GM23248 (cell line): ENCODE results near the gene SAMMSON.

Experiments used
- EZH2 ChIP-seq: fragments of 200-600 bp; sonication (generic); IDR thresholded peaks from 2 replicates; pipeline ENCODE4 v1.6.1; 2018; ENCODE audit warnings: antibody characterized with exemption, mild to moderate bottlenecking; ENCODE audit not compliant: insufficient read depth, poor library complexity, severe bottlenecking
- EZH2phosphoT487 ChIP-seq: fragments of 200-600 bp; sonication (generic); IDR thresholded peaks from 2 replicates; pipeline ENCODE4 v1.6.1; 2018; ENCODE audit warnings: antibody characterized with exemption, moderate library complexity, mild to moderate bottlenecking, low read depth; ENCODE audit not compliant: insufficient read depth

DNA sequence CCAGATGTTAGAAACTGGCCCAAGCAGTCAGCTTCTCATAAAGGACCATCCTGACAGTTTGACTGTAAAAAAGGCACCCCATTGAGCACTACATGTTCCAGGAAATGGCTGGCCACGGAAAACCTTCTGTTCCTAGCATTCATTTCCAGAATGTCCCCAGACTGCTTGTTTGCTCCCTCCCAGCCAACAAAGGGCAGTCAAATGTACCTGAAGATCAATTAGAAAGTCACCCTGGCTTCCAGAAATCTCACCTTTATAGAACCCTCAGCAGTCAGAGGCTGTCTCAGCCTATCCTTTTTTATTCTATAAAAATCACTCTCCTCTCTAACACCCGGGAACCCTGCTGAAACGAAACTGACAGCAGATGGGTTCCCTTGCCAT is 784 bp upstream of the SAMMSON start:
- TF ChIP-seq EZH2phosphoT487: no peak
- TF ChIP-seq EZH2: no peak
